GM19328 (cell line): ENCODE measurements around the gene SMC4.
A peak's percentile ranks its signal among the peaks of the same experiment; 100 is the strongest.
"Not testable (repeated sequence)": the region's sequence is repeated elsewhere in the genome, so short reads cannot be mapped to it uniquely, and the experiment has no call there.

ENCODE experiments used
- ATAC-seq: cut with Tn5 transposase; IDR thresholded peaks from one replicate; pipeline ENCODE4 v1.9.1; 2021; ENCODE audit warnings: mild to moderate bottlenecking, moderate library complexity; ENCODE audit not compliant: unreplicated experiment

The SMC4 gene

GRCh38 chr3:160399125-160400029 is at the start of gene SMC4, which contains the start of gene IFT80:
Gene SMC4, plus strand, starts transcription at chr3:160399650. Its CDS starts 1,177 bp downstream, at chr3:160400827.
Gene IFT80, minus strand, starts transcription at chr3:160399225. Its CDS starts 14,625 bp downstream, at chr3:160384600.
- ATAC-seq = peak; percentile 92

DNA sequence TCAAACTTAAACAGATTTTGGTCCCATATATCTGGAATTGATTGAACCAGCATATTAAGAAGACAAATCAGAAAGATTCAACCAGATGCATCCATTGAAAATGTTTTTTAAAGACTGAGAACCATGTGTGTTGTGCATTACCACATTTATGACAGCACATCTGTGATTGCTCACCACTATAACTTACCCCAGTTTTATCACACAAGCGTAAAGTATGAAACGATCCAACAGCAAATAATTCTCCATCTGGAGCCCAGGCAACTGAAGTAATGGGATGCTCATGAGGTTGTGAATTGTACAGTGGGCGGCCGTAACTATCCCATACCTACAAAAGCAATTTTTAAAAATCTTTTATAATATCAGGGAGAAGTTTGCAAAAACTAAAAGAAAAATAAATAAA is 43.6 kb upstream of the SMC4 start:
- ATAC-seq = no peak

GRCh38 chr3:160362896-160363295 is 36.6 kb upstream of the SMC4 start:
- ATAC-seq = not testable (repeated sequence)

- ATAC-seq = no peak
These were observed 33.5 kb upstream of the SMC4 start for GRCh38 chr3:160365869-160366522.

GRCh38 chr3:160368804-160369203 is 30.6 kb upstream of the SMC4 start:
- ATAC-seq = no peak

- ATAC-seq = no peak
These were observed 29.7 kb upstream of the SMC4 start for GRCh38 chr3:160369784-160370183.

DNA sequence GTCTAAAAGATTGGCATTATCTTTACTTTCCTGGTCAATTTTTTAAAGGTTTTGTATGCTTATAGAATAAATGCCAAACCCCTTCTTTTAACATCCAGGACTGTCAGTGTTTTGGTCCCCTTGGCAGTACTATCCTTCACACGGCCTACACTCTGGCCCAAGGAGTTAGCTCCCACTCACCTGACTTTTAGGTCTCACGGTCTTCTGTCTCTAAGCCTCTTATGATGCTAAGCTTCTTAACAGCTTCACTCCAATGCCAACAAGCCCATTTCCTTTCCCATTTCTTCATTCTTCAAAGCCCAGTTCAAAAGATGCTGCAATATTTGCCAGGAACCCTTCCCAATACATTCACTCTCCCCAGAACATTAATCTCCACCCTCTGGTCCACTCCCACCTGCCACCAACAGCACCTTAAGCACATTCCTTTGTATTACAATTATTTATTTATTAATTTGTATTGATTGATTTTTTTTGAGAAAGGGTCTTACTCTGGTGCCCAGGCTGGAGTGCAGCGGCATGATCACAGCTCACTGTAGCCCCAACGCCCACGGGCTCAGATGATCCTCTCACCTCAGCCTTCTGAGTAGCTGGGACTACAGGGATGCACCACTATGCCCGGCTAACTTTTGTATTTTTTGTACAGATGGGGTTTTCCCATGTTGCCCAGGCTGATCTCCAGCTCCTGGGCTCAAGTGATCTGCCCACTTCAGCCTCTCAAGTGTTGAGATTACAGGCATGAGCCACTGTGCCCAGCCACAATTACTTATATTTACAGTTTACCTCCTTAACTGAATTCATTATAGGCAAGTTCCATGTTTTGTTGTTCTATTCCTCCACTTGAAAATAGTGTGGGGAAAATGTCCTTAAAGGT is 28.2 kb upstream of the SMC4 start:
- no peak for ATAC-seq

DNA sequence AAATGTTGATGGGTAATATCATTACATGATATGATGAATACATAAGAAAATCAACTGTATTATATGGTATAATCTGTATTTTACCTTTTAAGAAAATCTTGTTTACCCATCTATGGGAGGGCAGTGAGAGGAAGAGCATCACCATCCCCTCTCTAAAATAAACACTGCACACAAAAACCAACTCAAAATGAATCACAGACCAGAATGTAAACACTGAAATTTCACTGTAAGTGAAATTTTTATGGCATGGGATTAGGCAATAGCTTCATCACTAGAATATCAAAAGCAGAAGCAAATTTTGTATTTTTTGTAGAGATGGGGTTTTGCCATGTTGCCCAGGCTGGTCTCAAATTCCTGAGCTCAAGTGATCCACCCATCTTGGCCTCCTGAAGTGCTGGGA is 26.7 kb upstream of the SMC4 start:
- no peak for ATAC-seq

GRCh38 chr3:160373655-160374054 is 25.8 kb upstream of the SMC4 start:
- no peak for ATAC-seq

DNA sequence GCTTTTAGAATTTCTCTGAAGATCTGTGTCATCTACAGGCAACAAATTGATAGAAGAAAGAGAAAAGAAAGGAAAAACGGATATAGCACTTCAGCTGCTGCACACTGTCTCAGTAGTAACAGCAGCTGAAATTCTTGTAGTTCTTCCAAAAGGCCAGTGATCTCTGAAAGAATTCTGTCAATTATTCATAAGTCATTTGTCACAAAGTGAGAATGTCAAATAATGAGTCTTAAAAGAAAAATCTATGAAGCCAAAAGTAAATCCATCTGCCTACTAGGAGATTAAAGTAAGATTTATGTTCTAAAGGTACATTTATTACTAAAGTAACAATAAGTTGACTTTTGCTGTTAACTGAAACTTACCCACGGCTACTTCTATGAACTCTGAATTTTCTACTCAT is 25.0 kb upstream of the SMC4 start:
- no peak for ATAC-seq

- no peak for ATAC-seq
These were observed 24.5 kb upstream of the SMC4 start for GRCh38 chr3:160374925-160375324.

GRCh38 chr3:160376681-160377080 is 22.8 kb upstream of the SMC4 start:
- ATAC-seq = no peak

- no peak for ATAC-seq
These were observed 20.9 kb upstream of the SMC4 start for GRCh38 chr3:160378331-160379109.

- ATAC-seq = no peak
These were observed 19.7 kb upstream of the SMC4 start for GRCh38 chr3:160379628-160380214.

- no peak for ATAC-seq
These were observed 18.0 kb upstream of the SMC4 start for GRCh38 chr3:160381470-160381869.

- ATAC-seq = no peak
These were observed 14.7 kb upstream of the SMC4 start for GRCh38 chr3:160384639-160385318.

GRCh38 chr3:160390565-160391138 is 8.8 kb upstream of the SMC4 start:
- ATAC-seq = no peak

GRCh38 chr3:160392798-160393197 is 6.7 kb upstream of the SMC4 start:
- ATAC-seq = no peak
